Measurements from ENCODE around the gene FCER2. TPM values are rescaled to one million over a fixed set of nuclear protein-coding genes. Genes with fewer than 3 reads are reported as not detected.

The FCER2 gene
- total RNA-seq, 2 experiments from 2014 or later: 3.0 to 3.7 TPM

GRCh38 chr19:7685546-7686445 is 16.1 kb downstream of the FCER2 start:
- CTCF ChIA-PET: interaction anchor here (2.1 kb wide), 1 partner anchor 114 kb away, joined by 6 read pairs; no protein-coding TSS in a partner anchor
- Mint-ChIP-seq H3K27me3 (no peaks in the 10 kb centered on the region), H3K4me3 (no peak overlapping the region), H3K27ac (no peak overlapping the region), H3K9me3 (no peaks in the 10 kb centered on the region), H3K36me3 (ENCODE audit: low read depth) (peaks cover 15% of the 10 kb centered on the region), H3K4me1 (ENCODE audit: low read depth) (peaks cover 12% of the 10 kb centered on the region)
- no peak for TF ChIP-seq CTCF (IDR thresholded peaks at IDR 0.05)
- intact Hi-C loops (cut with micrococcal nuclease): no loop called here
- DNase-seq (no peak), ATAC-seq (no peak)
- POLR2A ChIA-PET: interaction anchor here (0.6 to 0.9 kb wide), 2 partner anchors 113 to 131 kb away, joined by 3 read pairs; no protein-coding TSS in a partner anchor

- no peak for DNase-seq
- no peak for ATAC-seq
- Mint-ChIP-seq H3K36me3 (ENCODE audit: low read depth) (peaks cover 15% of the 10 kb centered on the region), H3K27me3 (peaks cover 13% of the 10 kb centered on the region), H3K4me3 (peak overlapping the region; percentile 92), H3K9me3 (no peaks in the 10 kb centered on the region), H3K27ac (no peak overlapping the region), H3K4me1 (ENCODE audit: low read depth) (peaks cover 39% of the 10 kb centered on the region)
- POLR2A ChIA-PET: no interaction called here
- CTCF ChIA-PET: interaction anchor here (3.2 to 3.6 kb wide), 2 partner anchors 13 to 118 kb away, joined by 28 to 50 read pairs; partner anchors contain the start of gene RETN
- intact Hi-C loops (cut with micrococcal nuclease): loop anchor here (5.0 kb wide), 2 partner anchors 115 kb away; no protein-coding TSS in a partner anchor
- no peak for TF ChIP-seq CTCF (IDR thresholded peaks at IDR 0.05)
These were observed 19.6 kb downstream of the FCER2 start for GRCh38 chr19:7682175-7682855.

- no peaks in the 10 kb centered on the region for H3K9me3 Mint-ChIP-seq
- intact Hi-C loops (cut with micrococcal nuclease): loop anchor here (5.0 kb wide), 2 partner anchors 114 to 116 kb away; no protein-coding TSS in a partner anchor
- ChIA-PET POLR2A (interaction anchor here (0.7 to 1.9 kb wide), 8 partner anchors 13 to 113 kb away, joined by 3 to 6 read pairs (median 4); partner anchors contain the start of genes PET100, RETN, STXBP2 and XAB2), CTCF (interaction anchor here (0.6 to 3.6 kb wide), 65 partner anchors 9 to 579 kb away, joined by 3 to 74 read pairs (median 5); partner anchors contain the start of genes CD209, PET100, PNPLA6 and RETN)
- DNase-seq: peak; percentile 96
- H3K27ac Mint-ChIP-seq: peak overlapping the region; percentile 95
- H3K36me3 Mint-ChIP-seq (ENCODE audit: low read depth): peaks cover 15% of the 10 kb centered on the region
- TF ChIP-seq CTCF (IDR thresholded peaks at IDR 0.05): peak; percentile 68
- H3K4me3 Mint-ChIP-seq: peak overlapping the region; percentile 92
- H3K27me3 Mint-ChIP-seq: peaks cover 20% of the 10 kb centered on the region
- ATAC-seq: peak; percentile 71
- H3K4me1 Mint-ChIP-seq (ENCODE audit: low read depth): peaks cover 46% of the 10 kb centered on the region
These were observed 20.4 kb downstream of the FCER2 start for GRCh38 chr19:7681340-7682174.

GRCh38 chr19:7680606-7681339 is 21.2 kb downstream of the FCER2 start, which contains the start of gene TRAPPC5:
TSS of gene TRAPPC5 (plus strand) at chr19:7680833. CDS start at chr19:7682254, 1,421 bp downstream.
- Mint-ChIP-seq H3K4me3 (peak within 1 kb of the TSS; percentile 92), H3K36me3 (ENCODE audit: low read depth) (peaks cover 15% of the 10 kb centered on the region), H3K9me3 (no peaks in the 10 kb centered on the region), H3K27ac (peak within 1 kb of the TSS; percentile 95), H3K27me3 (peaks cover 27% of the 10 kb centered on the region), H3K4me1 (ENCODE audit: low read depth) (peaks cover 52% of the 10 kb centered on the region)
- DNase-seq (peak; percentile 88), ATAC-seq (peak; percentile 38)
- intact Hi-C loops (cut with micrococcal nuclease): loop anchor here (5.0 kb wide), 2 partner anchors 113 to 117 kb away; no protein-coding TSS in a partner anchor
- TF ChIP-seq CTCF (IDR thresholded peaks at IDR 0.05): peak; percentile 99
- CTCF ChIA-PET: interaction anchor here (0.6 to 3.6 kb wide), 68 partner anchors 8 to 578 kb away, joined by 3 to 74 read pairs (median 4); partner anchors contain the start of genes CD209, PET100, PNPLA6 and RETN
- POLR2A ChIA-PET: interaction anchor here (0.7 to 1.9 kb wide), 8 partner anchors 12 to 112 kb away, joined by 3 to 6 read pairs (median 4); partner anchors contain the start of genes PET100, RETN, STXBP2 and XAB2

Data from activated CD8-positive, alpha-beta T cell treated with anti-CD3 and anti-CD28 coated beads for 36 hours (primary cell).